HEK293 (cell line): ENCODE data around the gene FRMD4B.

Experiments used
- CTCF ChIA-PET: fragments of 350-600 bp; formaldehyde crosslinking; extraction: SDS; loops from one replicate; lab custom pipeline; 2021; ENCODE audit warnings: antibody characterized with exemption; lab: Yijun Ruan, JAX
- POLR2A ChIA-PET: fragments of 300-600 bp; formaldehyde crosslinking; extraction: SDS; loops from one replicate; lab custom pipeline; 2020; ENCODE audit warnings: antibody characterized with exemption, inconsistent platforms; lab: Yijun Ruan, JAX
- H3K27ac ChIP-seq: fragments of 200-500 bp; sonication (Bioruptor generic); 2 replicates; pipeline ENCODE4 v1.5.1; 2014; ENCODE audit warnings: low read depth, low read length, control low read depth, inconsistent platforms; ENCODE audit errors: extremely low read depth
- H3K36me3 ChIP-seq, 2 experiments: fragments of 200-500 bp in 1 of 2; sonication (Bioruptor generic) in 1 of 2; 1 replicate in 1 of 2; 2 replicates in 1 of 2; pipeline ENCODE4 v1.5.1; 2014 to 2017; ENCODE audit warnings: inconsistent platforms in 2 of 2, low read length in 2 of 2; ENCODE audit not compliant: control insufficient read depth in 2 of 2, insufficient read depth in 1 of 2
- H3K4me1 ChIP-seq: fragments of 200-500 bp; sonication (Bioruptor generic); 2 replicates; pipeline ENCODE4 v1.5.1; 2014; ENCODE audit warnings: mild to moderate bottlenecking, low read length, inconsistent platforms; ENCODE audit not compliant: control insufficient read depth, insufficient read depth
- H3K4me3 ChIP-seq: 2 replicates; pipeline ENCODE4 v1.5.1; 2011; ENCODE audit warnings: low read depth, mild to moderate bottlenecking, control low read depth, low read length, moderate library complexity
- H3K9me3 ChIP-seq: fragments of 200-500 bp; sonication (Bioruptor generic); 2 replicates; pipeline ENCODE4 v1.5.1; 2014; ENCODE audit warnings: low read depth, low read length, inconsistent platforms; ENCODE audit not compliant: control insufficient read depth, insufficient read depth
- HOXA7 ChIP-seq: sonication (generic); formaldehyde crosslinking; IDR thresholded peaks from 2 replicates; pipeline ENCODE4 v1.8.1; 2022; ENCODE audit warnings: missing genetic modification reagents, borderline replicate concordance
- KLF10 ChIP-seq: fragments of 450-650 bp; IDR thresholded peaks from 2 replicates; pipeline ENCODE4 v1.5.1; 2018; ENCODE audit warnings: missing biosample characterization, mild to moderate bottlenecking, missing genetic modification characterization
- KLF7 ChIP-seq: fragments of 450-650 bp; formaldehyde crosslinking; IDR thresholded peaks from 2 replicates; pipeline ENCODE4 v1.5.1; 2016; ENCODE audit warnings: missing biosample characterization, missing genetic modification characterization, borderline replicate concordance
- SP2 ChIP-seq: fragments of 450-650 bp; formaldehyde crosslinking; IDR thresholded peaks from 2 replicates; pipeline ENCODE4 v1.5.1; 2016; ENCODE audit warnings: missing biosample characterization, missing genetic modification characterization
- SP7 ChIP-seq: fragments of 450-650 bp; formaldehyde crosslinking; IDR thresholded peaks from 2 replicates; pipeline ENCODE4 v1.5.1; 2016; ENCODE audit warnings: missing biosample characterization, missing genetic modification characterization
- TRIM28 ChIP-seq: IDR thresholded peaks from 2 replicates; pipeline ENCODE4 v1.6.1; 2011; ENCODE audit warnings: low read length, control low read depth, borderline replicate concordance
- WT1 ChIP-seq: fragments of 450-650 bp; formaldehyde crosslinking; IDR thresholded peaks from 2 replicates; pipeline ENCODE4 v1.5.1; 2016; ENCODE audit warnings: missing biosample characterization, missing genetic modification characterization
- ZBTB10 ChIP-seq: fragments of 450-650 bp; formaldehyde crosslinking; IDR thresholded peaks from 2 replicates; pipeline ENCODE4 v1.5.1; 2016; ENCODE audit warnings: missing biosample characterization, missing genetic modification characterization
- ZBTB17 ChIP-seq: fragments of 450-650 bp; formaldehyde crosslinking; IDR thresholded peaks from 2 replicates; pipeline ENCODE4 v1.5.1; 2016; ENCODE audit warnings: missing biosample characterization, missing genetic modification characterization
- ZBTB7A ChIP-seq: fragments of 450-650 bp; formaldehyde crosslinking; IDR thresholded peaks from 2 replicates; pipeline ENCODE4 v1.5.1; 2016; ENCODE audit warnings: low read depth, missing biosample characterization, missing genetic modification characterization
- ZNF121 ChIP-seq: fragments of 450-650 bp; formaldehyde crosslinking; IDR thresholded peaks from 2 replicates; pipeline ENCODE4 v1.5.1; 2016; ENCODE audit warnings: missing biosample characterization, missing genetic modification characterization
- ZNF19 ChIP-seq: fragments of 450-650 bp; formaldehyde crosslinking; IDR thresholded peaks from 2 replicates; pipeline ENCODE4; 2016; ENCODE audit warnings: missing biosample characterization, missing genetic modification characterization, low read depth
- ZNF280C ChIP-seq: fragments of 450-650 bp; formaldehyde crosslinking; IDR thresholded peaks from 2 replicates; pipeline ENCODE4 v1.5.1; 2016; ENCODE audit warnings: missing biosample characterization, missing genetic modification characterization
- ZNF366 ChIP-seq: fragments of 450-650 bp; formaldehyde crosslinking; conservative IDR thresholded peaks from 2 replicates; pipeline ENCODE4 v1.5.1; 2016; ENCODE audit warnings: missing biosample characterization, missing genetic modification characterization
- ZNF391 ChIP-seq: fragments of 450-650 bp; formaldehyde crosslinking; IDR thresholded peaks from 2 replicates; pipeline ENCODE4 v1.5.1; 2016; ENCODE audit warnings: low read depth, missing biosample characterization, missing genetic modification characterization, borderline replicate concordance
- ZNF394 ChIP-seq: fragments of 450-650 bp; formaldehyde crosslinking; IDR thresholded peaks from 2 replicates; pipeline ENCODE4 v1.5.1; 2016; ENCODE audit warnings: missing biosample characterization, missing genetic modification characterization, mild to moderate bottlenecking, moderate library complexity, borderline replicate concordance
- ZNF423 ChIP-seq: fragments of 450-650 bp; formaldehyde crosslinking; IDR thresholded peaks from 2 replicates; pipeline ENCODE4 v1.5.1; 2016; ENCODE audit warnings: missing biosample characterization, missing genetic modification characterization
- ZNF585B ChIP-seq: fragments of 450-650 bp; formaldehyde crosslinking; IDR thresholded peaks from 2 replicates; pipeline ENCODE4 v1.5.1; 2016; ENCODE audit warnings: missing biosample characterization, missing genetic modification characterization
- ZNF610 ChIP-seq: fragments of 450-650 bp; formaldehyde crosslinking; IDR thresholded peaks from 2 replicates; pipeline ENCODE4 v1.5.1; 2016; ENCODE audit warnings: missing biosample characterization, missing genetic modification characterization, borderline replicate concordance
- ZNF658 ChIP-seq: fragments of 450-650 bp; formaldehyde crosslinking; IDR thresholded peaks from 2 replicates; pipeline ENCODE4; 2016; ENCODE audit warnings: missing biosample characterization, missing genetic modification characterization
- ZNF707 ChIP-seq: fragments of 450-650 bp; formaldehyde crosslinking; IDR thresholded peaks from 2 replicates; pipeline ENCODE4 v1.5.1; 2016; ENCODE audit warnings: missing biosample characterization, missing genetic modification characterization

FRMD4B gene

GRCh38 chr3:69240651-69241568 lies 145.0 kb downstream of the FRMD4B start (continued):
- no peak for TF ChIP-seq ZNF391 (tag by site-specific recombination)
- no peak for TF ChIP-seq KLF10 (tag by site-specific recombination)
- TF ChIP-seq ZNF280C, result no peak
- TF ChIP-seq SP2 (tag by site-specific recombination), result no peak

GRCh38 chr3:69239063-69239462 lies 146.8 kb downstream of the FRMD4B start:
- POLR2A ChIA-PET, result no interaction called here
- H3K27ac ChIP-seq, result no peak overlapping the region
- peaks cover 3% of the 10 kb centered on the region; the same call in 1 of the 2 replicates for H3K4me1 ChIP-seq
- H3K36me3 ChIP-seq, result no peaks in the 10 kb centered on the region
- TF ChIP-seq ZBTB7A (tag by site-specific recombination) (no peak), ZNF658 (no peak), ZBTB10 (tag by site-specific recombination) (no peak), ZNF585B (tag by site-specific recombination) (no peak), ZNF423 (tag by site-specific recombination) (no peak), TRIM28 (no peak), HOXA7 (CRISPR knock-in tag) (no peak), SP7 (tag by site-specific recombination) (no peak), WT1 (no peak), ZNF121 (tag by site-specific recombination) (no peak), ZNF707 (tag by site-specific recombination) (no peak), ZNF19 (no peak), ZNF366 (tag by site-specific recombination) (no peak), ZNF394 (tag by site-specific recombination) (no peak), ZNF610 (no peak), ZBTB17 (no peak), KLF7 (tag by site-specific recombination) (no peak)
- CTCF ChIA-PET, result interaction anchor here (1.1 kb wide), 1 partner anchor 67 kb away, joined by 3 read pairs; no protein-coding TSS in a partner anchor
- H3K9me3 ChIP-seq, result no peaks in the 10 kb centered on the region
- no peak overlapping the region for H3K4me3 ChIP-seq
